Caco-2 (cell line): Measurements from ENCODE around the gene RXRA. TPM values are rescaled to one million over a fixed set of nuclear protein-coding genes. Genes with fewer than 3 reads are reported as not detected.

ENCODE experiments used
- BruUV-seq: library from RNA; stranded (reverse); fragments of 400-500 nt; replicated peaks from 2 replicates; lab custom pipeline; 2021; lab: Mats Ljungman, UMichigan
- CTCF ChIA-PET: fragments of 300-600 bp; sonication (Branson Sonifier 250); formaldehyde crosslinking; loops from one replicate; lab custom pipeline; 2022; ENCODE audit warnings: antibody characterized with exemption; lab: Charles Lee
- POLR2A ChIA-PET: fragments of 300-600 bp; sonication (Branson Sonifier 250); formaldehyde crosslinking; loops from one replicate; lab custom pipeline; 2022; ENCODE audit warnings: antibody characterized with exemption; lab: Charles Lee
- DNase-seq, 2 experiments: peaks; one replicate each; pipeline versions ENCODE4 v3.0.0 to v3.0.0-alpha.2; 2020 to 2022
- H3K27me3 ChIP-seq: replicated peaks from 2 replicates; pipeline ENCODE4 v1.6.0; 2011; ENCODE audit warnings: low read length; ENCODE audit not compliant: control insufficient read depth, insufficient read depth
- H3K36me3 ChIP-seq: 2 replicates; pipeline ENCODE4 v1.5.1; 2011; ENCODE audit warnings: low read length; ENCODE audit not compliant: control insufficient read depth, insufficient read depth
- H3K4me1 ChIP-seq: fragments of 250-450 bp; sonication (Bioruptor Pico); 2 replicates; pipeline ENCODE4 v1.5.1; 2020; ENCODE audit warnings: mild to moderate bottlenecking
- H3K4me3 ChIP-seq: 2 replicates; pipeline ENCODE4 v1.5.1; 2011; ENCODE audit warnings: low read depth, mild to moderate bottlenecking, control low read depth, low read length
- H3K9me3 ChIP-seq: fragments of 250-450 bp; sonication (Bioruptor Pico); 2 replicates; pipeline ENCODE4 v1.5.1; 2020; ENCODE audit warnings: mild to moderate bottlenecking, moderate library complexity
- H3K27ac Mint-ChIP-seq: one replicate; pipeline ENCODE4 v1.8.0; 2022; ENCODE audit warnings: mixed read lengths; ENCODE audit not compliant: unreplicated experiment
- H3K27me3 Mint-ChIP-seq: one replicate; pipeline ENCODE4 v1.8.0; 2022; ENCODE audit warnings: mixed read lengths; ENCODE audit not compliant: insufficient read depth, unreplicated experiment
- H3K36me3 Mint-ChIP-seq: one replicate; pipeline ENCODE4 v1.8.0; 2022; ENCODE audit warnings: mild to moderate bottlenecking, mixed read lengths; ENCODE audit not compliant: insufficient read depth, unreplicated experiment
- H3K4me1 Mint-ChIP-seq: one replicate; pipeline ENCODE4 v1.8.0; 2022; ENCODE audit warnings: low read depth, mixed read lengths; ENCODE audit not compliant: unreplicated experiment
- H3K4me3 Mint-ChIP-seq: one replicate; pipeline ENCODE4 v1.8.0; 2022; ENCODE audit warnings: mild to moderate bottlenecking, moderate library complexity, mixed read lengths; ENCODE audit not compliant: unreplicated experiment
- H3K9me3 Mint-ChIP-seq: one replicate; pipeline ENCODE4 v1.8.0; 2022; ENCODE audit warnings: mixed read lengths; ENCODE audit not compliant: unreplicated experiment
- CTCF ChIP-seq, 2 experiments: fragments of 200-600 bp in 1 of 2; IDR thresholded peaks; 1 replicate in 1 of 2; 2 replicates in 1 of 2; pipeline versions ENCODE4 v1.5.1 to v1.8.0; 2011 to 2022; ENCODE audit warnings: antibody characterized with exemption in 1 of 2, control low read depth in 1 of 2, inconsistent platforms in 1 of 2, low read depth in 1 of 2, low read length in 1 of 2, mild to moderate bottlenecking in 1 of 2, moderate library complexity in 1 of 2; ENCODE audit not compliant: insufficient read depth in 1 of 2, severe bottlenecking in 1 of 2, unreplicated experiment in 1 of 2
- intact Hi-C: fragments of 100-400 bp; cut with micrococcal nuclease; formaldehyde crosslinking; loops from one replicate; pipeline ENCODE4 v1.10.0; 2022; ENCODE audit not compliant: unreplicated experiment
- total RNA-seq: library from RNA; stranded (reverse); gene quantifications from 2 replicates; pipeline ENCODE4 v1.2.3, GENCODE V29; 2022

The RXRA gene
- total RNA-seq, 1 experiment from 2014 or later = 69.1 TPM

DNA sequence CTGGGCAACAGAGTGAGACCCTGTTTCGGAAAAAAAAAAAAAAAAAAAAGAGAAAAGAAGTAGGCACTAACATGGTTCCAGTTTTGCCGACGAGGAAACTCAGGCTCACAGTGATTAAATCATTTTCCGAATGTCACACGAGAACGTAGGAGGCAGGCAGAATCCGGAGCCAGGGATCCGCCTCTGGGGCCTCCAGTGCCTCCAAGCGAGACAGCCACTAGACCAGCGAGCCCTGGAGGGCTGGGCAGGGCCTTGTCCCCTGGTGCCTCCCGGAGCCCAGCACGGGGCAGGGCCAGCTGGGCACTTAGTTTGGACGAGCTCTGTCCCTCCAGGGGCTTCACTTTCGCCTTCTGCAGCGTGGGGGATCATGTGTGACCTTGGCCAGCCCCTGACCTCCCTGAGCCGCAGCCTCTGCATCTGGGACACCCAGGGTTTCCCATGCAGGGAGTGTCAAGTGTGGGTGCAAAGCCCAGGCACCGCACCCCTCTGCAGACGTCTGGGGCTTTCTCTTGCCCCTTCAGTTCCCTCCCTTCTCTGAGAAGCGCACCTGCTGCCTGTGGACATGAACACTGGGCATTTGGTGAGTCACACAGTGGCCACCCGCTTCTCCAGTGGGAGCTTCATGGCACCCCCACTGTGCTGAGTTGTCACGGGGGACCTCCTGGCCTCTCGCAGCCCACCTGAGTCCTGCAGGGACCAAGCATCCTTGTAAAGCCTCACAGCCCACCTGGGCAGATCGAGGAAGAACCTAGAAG, 80.3 kb downstream of the RXRA start:
- no TSS peak for BruUV-seq
- no peaks in the 10 kb centered on the region for H3K9me3 Mint-ChIP-seq
- ChIA-PET CTCF (no interaction called here), POLR2A (no interaction called here)
- no peaks in the 10 kb centered on the region for H3K4me1 Mint-ChIP-seq
- intact Hi-C loops = no loop called here
- H3K27ac Mint-ChIP-seq = no peak overlapping the region
- Histone ChIP-seq H3K9me3 (no peaks in the 10 kb centered on the region), H3K4me3 (no peak overlapping the region), H3K27me3 (no peaks in the 10 kb centered on the region), H3K36me3 (peaks cover 1% of the 10 kb centered on the region; the same call in 1 of the 2 replicates), H3K4me1 (peaks cover 1% of the 10 kb centered on the region)
- DNase-seq = no peak
- no peaks in the 10 kb centered on the region for H3K27me3 Mint-ChIP-seq
- no peak for TF ChIP-seq CTCF (IDR thresholded peaks at IDR 0.05; ENCODE audit: insufficient read depth in 1 of 2, low read depth in 1 of 2, low read length in 1 of 2, severe bottlenecking in 1 of 2, unreplicated experiment in 1 of 2)
- H3K4me3 Mint-ChIP-seq = no peak overlapping the region
- H3K36me3 Mint-ChIP-seq = peaks cover 37% of the 10 kb centered on the region

DNA sequence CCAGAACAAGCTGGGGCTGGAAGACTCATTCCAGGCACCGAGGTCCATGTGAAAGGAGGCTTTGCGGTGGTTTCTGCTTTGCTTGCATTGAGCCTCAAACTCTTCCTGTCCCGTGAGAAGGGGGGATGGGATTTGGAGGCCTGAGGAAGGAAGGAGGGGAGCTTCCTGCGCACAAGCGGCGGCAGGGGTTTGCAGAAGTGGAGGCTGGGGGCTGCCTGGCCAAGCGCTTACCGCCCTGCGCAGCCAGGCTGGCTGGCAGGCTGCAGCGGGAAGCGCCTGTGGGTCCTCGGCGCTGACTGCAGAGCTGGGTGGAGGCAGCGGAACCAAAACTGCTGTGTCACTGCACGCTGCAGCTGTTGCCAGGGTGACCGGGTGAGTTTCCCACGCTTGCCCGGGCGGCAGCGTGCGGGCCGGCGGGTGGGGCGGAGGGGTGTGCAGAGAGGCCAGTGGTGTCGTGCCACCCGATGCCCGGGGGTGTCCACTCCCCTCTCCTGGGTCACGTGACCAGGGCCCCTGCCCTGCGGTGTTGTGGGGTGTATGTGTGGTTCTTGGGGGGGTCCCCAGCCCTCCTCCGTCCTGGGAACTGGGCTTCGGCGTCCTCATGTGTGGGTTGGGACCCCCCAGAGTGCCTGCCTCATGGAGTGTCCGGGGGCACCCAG, 81.0 kb downstream of the RXRA start:
- intact Hi-C loops = no loop called here
- H3K36me3 ChIP-seq = peaks cover 1% of the 10 kb centered on the region; the same call in 1 of the 2 replicates
- no peaks in the 10 kb centered on the region for H3K27me3 Mint-ChIP-seq
- H3K27me3 ChIP-seq = no peaks in the 10 kb centered on the region
- no peak overlapping the region for H3K27ac Mint-ChIP-seq
- TF ChIP-seq CTCF (IDR thresholded peaks at IDR 0.05; ENCODE audit: insufficient read depth in 1 of 2, low read depth in 1 of 2, low read length in 1 of 2, severe bottlenecking in 1 of 2, unreplicated experiment in 1 of 2) = no peak
- no peaks in the 10 kb centered on the region for H3K4me1 Mint-ChIP-seq
- H3K9me3 ChIP-seq = no peaks in the 10 kb centered on the region
- no peak overlapping the region for H3K4me3 Mint-ChIP-seq
- ChIA-PET POLR2A (no interaction called here), CTCF (no interaction called here)
- DNase-seq = no peak
- no peak overlapping the region for H3K4me3 ChIP-seq
- H3K36me3 Mint-ChIP-seq = peaks cover 39% of the 10 kb centered on the region
- BruUV-seq = no TSS peak
- no peaks in the 10 kb centered on the region for H3K9me3 Mint-ChIP-seq
- peaks cover 8% of the 10 kb centered on the region for H3K4me1 ChIP-seq

GRCh38 chr9:134408389-134408788, 82.1 kb downstream of the RXRA start:
- H3K9me3 ChIP-seq = no peaks in the 10 kb centered on the region
- CTCF ChIA-PET = no interaction called here
- H3K9me3 Mint-ChIP-seq = no peaks in the 10 kb centered on the region
- H3K4me3 Mint-ChIP-seq = no peak overlapping the region
- peaks cover 1% of the 10 kb centered on the region; the same call in 1 of the 2 replicates for H3K36me3 ChIP-seq
- peaks cover 47% of the 10 kb centered on the region for H3K36me3 Mint-ChIP-seq
- BruUV-seq = no TSS peak
- POLR2A ChIA-PET = no interaction called here
- H3K4me3 ChIP-seq = no peak overlapping the region
- intact Hi-C loops = no loop called here
- H3K27me3 Mint-ChIP-seq = no peaks in the 10 kb centered on the region
- peak overlapping the region; percentile 76 for H3K27ac Mint-ChIP-seq
- no peak for DNase-seq
- TF ChIP-seq CTCF (IDR thresholded peaks at IDR 0.05; ENCODE audit: insufficient read depth in 1 of 2, low read depth in 1 of 2, low read length in 1 of 2, severe bottlenecking in 1 of 2, unreplicated experiment in 1 of 2) = no peak
- peaks cover 9% of the 10 kb centered on the region for H3K4me1 ChIP-seq
- no peaks in the 10 kb centered on the region for H3K27me3 ChIP-seq
- H3K4me1 Mint-ChIP-seq = no peaks in the 10 kb centered on the region
